Glomerular endothelial cell (primary cell): ENCODE results near the gene ITGA5. TPM values are rescaled to one million over a fixed set of nuclear protein-coding genes. Genes with fewer than 3 reads are reported as not detected.

ENCODE experiments used
- DNase-seq: peaks from one replicate; pipeline ENCODE4 v3.0.0-alpha.2; 2011; ENCODE audit warnings: low read depth, low spot score; ENCODE audit errors: extremely low read depth
- total RNA-seq: library from RNA; depleted of rRNA; stranded (reverse); fragments of >200 nt; gene quantifications from 2 replicates; pipeline ENCODE4 v1.2.3, GENCODE V29; 2015

ITGA5 gene
- total RNA-seq, 1 donor from 2014 or later, result 1,054 TPM

- DNase-seq, result no peak
These were observed 6.3 kb downstream of the ITGA5 start for GRCh38 chr12:54412786-54413185.

GRCh38 chr12:54412348-54412747, 6.7 kb downstream of the ITGA5 start:
- no peak for DNase-seq

- no peak for DNase-seq
These were observed 7.5 kb downstream of the ITGA5 start for GRCh38 chr12:54411391-54412241.

GRCh38 chr12:54409267-54409666, 9.8 kb downstream of the ITGA5 start:
- DNase-seq, result no peak

GRCh38 chr12:54407183-54407905, 11.7 kb downstream of the ITGA5 start:
- DNase-seq, result no peak

GRCh38 chr12:54405573-54405972, 13.5 kb downstream of the ITGA5 start:
- DNase-seq, result no peak

- no peak for DNase-seq
These were observed 14.0 kb downstream of the ITGA5 start for GRCh38 chr12:54405106-54405505.

GRCh38 chr12:54404061-54405004, 14.7 kb downstream of the ITGA5 start:
- DNase-seq, result no peak

- DNase-seq, result no peak
These were observed 17.9 kb downstream of the ITGA5 start for GRCh38 chr12:54401119-54401518.

GRCh38 chr12:54398995-54399793, 19.9 kb downstream of the ITGA5 start:
- DNase-seq, result no peak

GRCh38 chr12:54398218-54398617, 20.8 kb downstream of the ITGA5 start:
- no peak for DNase-seq

GRCh38 chr12:54397157-54397556, 21.9 kb downstream of the ITGA5 start:
- no peak for DNase-seq

GRCh38 chr12:54395545-54395944, 23.5 kb downstream of the ITGA5 start:
- DNase-seq, result no peak

- no peak for DNase-seq
These were observed 24.1 kb downstream of the ITGA5 start for GRCh38 chr12:54394986-54395385.

GRCh38 chr12:54394281-54394719, 24.8 kb downstream of the ITGA5 start:
- DNase-seq, result no peak

GRCh38 chr12:54393743-54394142, 25.3 kb downstream of the ITGA5 start:
- no peak for DNase-seq

GRCh38 chr12:54393207-54393609, 25.9 kb downstream of the ITGA5 start:
- no peak for DNase-seq

GRCh38 chr12:54392485-54393206, 26.4 kb downstream of the ITGA5 start:
- no peak for DNase-seq
